Measurements from ENCODE around the gene IL1RAPL1. TPM values are rescaled to one million over a fixed set of nuclear protein-coding genes. Genes with fewer than 3 reads are reported as not detected.

The IL1RAPL1 gene
- total RNA-seq, 4 donors from 2014 or later, result 0.24 to 6.2 TPM; not detected in 2

GRCh38 chrX:29148511-29148910, 561.3 kb downstream of the IL1RAPL1 start:
- TF ChIP-seq POLR2A (IDR thresholded peaks at IDR 0.05) (no peak), CTCF (IDR thresholded peaks at IDR 0.05) (no peak)
- intact Hi-C loops (cut with DNase I; ENCODE audit: low total_unique reads), result no loop called here
- H3K4me3 ChIP-seq, result no peak overlapping the region
- DNase-seq, result no peak
- H3K27ac ChIP-seq, result no peak overlapping the region
- no peaks in the 10 kb centered on the region for H3K9me3 ChIP-seq
- no peaks in the 10 kb centered on the region for H3K36me3 ChIP-seq
- no peaks in the 10 kb centered on the region for H3K4me1 ChIP-seq
- H3K27me3 ChIP-seq, result no peaks in the 10 kb centered on the region

GRCh38 chrX:29155286-29155685, 568.0 kb downstream of the IL1RAPL1 start:
- Histone ChIP-seq H3K27me3 (no peaks in the 10 kb centered on the region), H3K4me1 (no peaks in the 10 kb centered on the region), H3K36me3 (no peaks in the 10 kb centered on the region), H3K27ac (no peak overlapping the region), H3K4me3 (no peak overlapping the region), H3K9me3 (no peaks in the 10 kb centered on the region)
- TF ChIP-seq POLR2A (IDR thresholded peaks at IDR 0.05) (no peak), CTCF (IDR thresholded peaks at IDR 0.05) (no peak)
- intact Hi-C loops (cut with DNase I; ENCODE audit: low total_unique reads), result no loop called here
- DNase-seq, result no peak

- DNase-seq, result no peak
- no peaks in the 10 kb centered on the region for H3K36me3 ChIP-seq
- no peaks in the 10 kb centered on the region for H3K27me3 ChIP-seq
- H3K4me3 ChIP-seq, result no peak overlapping the region
- no peaks in the 10 kb centered on the region for H3K4me1 ChIP-seq
- intact Hi-C loops (cut with DNase I; ENCODE audit: low total_unique reads), result no loop called here
- no peak overlapping the region for H3K27ac ChIP-seq
- no peaks in the 10 kb centered on the region for H3K9me3 ChIP-seq
- TF ChIP-seq CTCF (IDR thresholded peaks at IDR 0.05), result no peak
- TF ChIP-seq POLR2A (IDR thresholded peaks at IDR 0.05), result no peak
Observed at GRCh38 chrX:29172880-29173279, 585.6 kb downstream of the IL1RAPL1 start.

GRCh38 chrX:29187264-29187663, 600.0 kb downstream of the IL1RAPL1 start:
- no peaks in the 10 kb centered on the region for H3K4me1 ChIP-seq
- no peak for DNase-seq
- no peak overlapping the region for H3K27ac ChIP-seq
- no peaks in the 10 kb centered on the region for H3K9me3 ChIP-seq
- no peak overlapping the region for H3K4me3 ChIP-seq
- H3K27me3 ChIP-seq, result no peaks in the 10 kb centered on the region
- no peaks in the 10 kb centered on the region for H3K36me3 ChIP-seq
- intact Hi-C loops (cut with DNase I; ENCODE audit: low total_unique reads), result no loop called here
- TF ChIP-seq CTCF (IDR thresholded peaks at IDR 0.05), result no peak
- no peak for TF ChIP-seq POLR2A (IDR thresholded peaks at IDR 0.05)

GRCh38 chrX:29196501-29196900, 609.3 kb downstream of the IL1RAPL1 start:
- no peak for DNase-seq
- TF ChIP-seq CTCF (IDR thresholded peaks at IDR 0.05) (no peak), POLR2A (IDR thresholded peaks at IDR 0.05) (no peak)
- H3K4me1 ChIP-seq, result no peaks in the 10 kb centered on the region
- no peaks in the 10 kb centered on the region for H3K36me3 ChIP-seq
- no peaks in the 10 kb centered on the region for H3K9me3 ChIP-seq
- peaks cover 0 to 3% of the 10 kb centered on the region in 2 donors for H3K27me3 ChIP-seq
- no peak overlapping the region for H3K4me3 ChIP-seq
- intact Hi-C loops (cut with DNase I; ENCODE audit: low total_unique reads), result no loop called here
- no peak overlapping the region for H3K27ac ChIP-seq
